ENCODE data around the gene PLCL2.

Gene PLCL2

DNA sequence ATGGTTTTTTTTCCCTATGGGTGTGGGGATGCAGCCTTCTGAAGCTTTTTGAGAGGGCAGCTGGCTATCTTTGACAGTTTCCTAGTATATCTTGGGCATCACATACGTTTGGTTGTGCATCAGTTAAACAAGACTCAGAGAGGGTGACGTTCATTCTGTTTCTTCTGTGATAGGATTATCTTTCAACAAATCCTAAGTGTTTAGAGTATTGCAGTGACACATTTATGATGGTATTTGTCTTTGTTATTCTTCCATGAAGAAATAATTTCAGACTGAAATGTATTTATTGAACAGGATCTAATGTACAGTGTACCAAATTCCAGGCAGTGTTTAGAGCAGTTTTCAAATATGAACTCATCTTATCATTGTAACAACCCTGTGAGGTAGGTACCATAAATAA lies 114.4 kb downstream of the PLCL2 start:
- TF ChIP-seq YY1 (IDR thresholded peaks at IDR 0.05; ENCODE audit: insufficient read depth, insufficient read length) = no peak
- no peak for TF ChIP-seq SUZ12 (IDR thresholded peaks at IDR 0.05; ENCODE audit: extremely low read depth, insufficient read depth, insufficient read length)
- no peak for TF ChIP-seq ZNF274 (IDR thresholded peaks at IDR 0.05; ENCODE audit: low read depth, low read length)
- Histone ChIP-seq H3K4me3 (ENCODE audit: insufficient read length, low read depth) (no peak overlapping the region), H3K4me1 (ENCODE audit: insufficient read depth, insufficient read length) (no peaks in the 10 kb centered on the region), H3K27me3 (ENCODE audit: insufficient read depth, insufficient read length) (peaks cover 64% of the 10 kb centered on the region), H3K36me3 (ENCODE audit: insufficient read depth, insufficient read length, low read length) (no peaks in the 10 kb centered on the region), H3K9ac (ENCODE audit: insufficient read length, low read depth) (no peak overlapping the region), H3K9me3 (ENCODE audit: insufficient read depth, low read length) (0 out of 2 replicates have a peak, but pooled peaks cover 6% of the 10 kb centered on the region)
- no peak for DNase-seq (ENCODE audit: low read depth, low spot score)

DNA sequence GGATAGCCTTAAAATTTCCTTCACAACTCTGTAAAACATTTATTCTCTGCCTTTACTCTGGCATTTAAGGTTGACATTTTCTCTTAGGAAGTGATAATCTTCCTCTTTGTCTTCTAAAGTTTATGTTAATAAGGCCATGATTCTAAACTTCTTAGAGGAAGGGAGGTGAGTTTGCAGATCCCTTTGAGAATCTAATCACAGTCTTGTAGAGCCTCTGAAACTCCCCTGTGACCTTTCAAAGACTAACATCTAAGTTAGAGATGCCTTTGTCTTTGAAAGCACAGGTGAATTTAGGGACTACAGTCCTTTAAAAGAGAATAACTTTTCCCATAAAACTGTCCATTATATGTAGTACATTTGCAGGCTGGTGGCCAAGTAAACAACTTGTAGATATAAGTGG lies 115.1 kb downstream of the PLCL2 start:
- DNase-seq (ENCODE audit: low read depth, low spot score) = peak; percentile 54
- H3K4me3 ChIP-seq (ENCODE audit: insufficient read length, low read depth) = no peak overlapping the region
- peaks cover 64% of the 10 kb centered on the region for H3K27me3 ChIP-seq (ENCODE audit: insufficient read depth, insufficient read length)
- H3K9ac ChIP-seq (ENCODE audit: insufficient read length, low read depth) = no peak overlapping the region
- no peaks in the 10 kb centered on the region for H3K36me3 ChIP-seq (ENCODE audit: insufficient read depth, insufficient read length, low read length)
- H3K4me1 ChIP-seq (ENCODE audit: insufficient read depth, insufficient read length) = no peaks in the 10 kb centered on the region
- TF ChIP-seq YY1 (IDR thresholded peaks at IDR 0.05; ENCODE audit: insufficient read depth, insufficient read length) = no peak
- TF ChIP-seq ZNF274 (IDR thresholded peaks at IDR 0.05; ENCODE audit: low read depth, low read length) = no peak
- no peak for TF ChIP-seq SUZ12 (IDR thresholded peaks at IDR 0.05; ENCODE audit: extremely low read depth, insufficient read depth, insufficient read length)
- 0 out of 2 replicates have a peak, but pooled peaks cover 6% of the 10 kb centered on the region for H3K9me3 ChIP-seq (ENCODE audit: insufficient read depth, low read length)

DNA sequence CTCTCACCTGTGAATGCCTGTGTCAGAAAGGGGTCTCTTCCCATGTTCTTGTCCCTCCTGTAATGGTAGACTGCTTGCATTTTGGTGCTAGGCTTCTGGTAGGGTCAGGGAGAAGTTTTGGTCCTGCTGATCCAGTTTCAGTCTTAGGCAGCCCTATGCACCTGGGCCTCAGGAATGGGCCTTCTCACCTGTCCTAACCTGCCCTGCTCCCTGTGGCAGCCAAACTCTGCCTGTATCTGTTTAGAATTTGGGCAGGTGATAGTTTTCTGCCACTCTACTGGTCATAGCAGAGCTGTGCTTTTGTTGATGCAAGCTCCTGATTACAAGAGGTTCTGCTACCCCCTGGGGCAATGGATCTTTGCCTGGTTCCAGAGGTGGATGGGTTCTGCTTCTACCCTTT lies 118.7 kb downstream of the PLCL2 start:
- Histone ChIP-seq H3K9ac (ENCODE audit: insufficient read length, low read depth) (no peak overlapping the region), H3K27me3 (ENCODE audit: insufficient read depth, insufficient read length) (peaks cover 54% of the 10 kb centered on the region), H3K4me1 (ENCODE audit: insufficient read depth, insufficient read length) (no peaks in the 10 kb centered on the region), H3K36me3 (ENCODE audit: insufficient read depth, insufficient read length, low read length) (no peaks in the 10 kb centered on the region), H3K4me3 (ENCODE audit: insufficient read length, low read depth) (no peak overlapping the region), H3K9me3 (ENCODE audit: insufficient read depth, low read length) (0 out of 2 replicates have a peak, but pooled peaks cover 6% of the 10 kb centered on the region)
- no peak for DNase-seq (ENCODE audit: low read depth, low spot score)
- TF ChIP-seq SUZ12 (IDR thresholded peaks at IDR 0.05; ENCODE audit: extremely low read depth, insufficient read depth, insufficient read length) = no peak
- no peak for TF ChIP-seq ZNF274 (IDR thresholded peaks at IDR 0.05; ENCODE audit: low read depth, low read length)
- TF ChIP-seq YY1 (IDR thresholded peaks at IDR 0.05; ENCODE audit: insufficient read depth, insufficient read length) = no peak

DNA sequence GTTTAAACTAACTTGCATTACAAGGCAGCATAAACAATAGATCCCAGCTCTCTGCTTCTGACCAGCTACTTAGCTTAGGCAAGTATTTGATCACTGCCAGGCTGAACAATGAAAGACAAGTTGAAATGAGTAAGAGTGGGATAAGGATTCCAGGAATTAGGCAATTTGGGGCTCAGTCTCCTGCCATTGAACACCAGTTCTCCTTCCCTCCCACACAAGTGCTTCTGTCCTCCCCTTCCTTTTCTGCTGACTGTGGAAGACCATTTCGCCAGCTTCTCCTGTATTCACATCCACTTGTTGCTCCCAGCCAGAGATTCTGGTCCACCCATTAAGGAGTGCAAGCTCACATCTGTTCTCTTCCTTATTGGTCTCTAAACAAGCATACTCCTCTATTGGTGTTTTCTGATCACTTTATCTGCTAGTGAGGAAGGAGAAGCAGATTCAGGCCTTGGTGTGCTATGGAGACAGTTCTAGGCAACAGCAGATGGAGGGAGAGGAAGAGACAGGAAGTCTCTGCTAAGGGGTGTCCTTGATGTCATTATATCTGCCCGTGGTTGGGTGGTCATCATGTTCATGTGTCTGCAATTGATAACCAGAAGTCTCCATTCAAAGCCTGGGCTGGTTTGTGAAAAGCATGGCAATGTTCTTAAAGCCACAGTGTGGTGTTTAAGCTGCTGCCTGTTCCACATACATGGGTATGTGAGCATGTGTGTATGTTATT lies 121.5 kb downstream of the PLCL2 start:
- H3K27me3 ChIP-seq (ENCODE audit: insufficient read depth, insufficient read length) = peaks cover 30% of the 10 kb centered on the region
- no peaks in the 10 kb centered on the region for H3K4me1 ChIP-seq (ENCODE audit: insufficient read depth, insufficient read length)
- DNase-seq (ENCODE audit: low read depth, low spot score) = no peak
- no peaks in the 10 kb centered on the region for H3K36me3 ChIP-seq (ENCODE audit: insufficient read depth, insufficient read length, low read length)
- H3K9me3 ChIP-seq (ENCODE audit: insufficient read depth, low read length) = 0 out of 2 replicates have a peak, but pooled peaks cover 6% of the 10 kb centered on the region
- no peak for TF ChIP-seq YY1 (IDR thresholded peaks at IDR 0.05; ENCODE audit: insufficient read depth, insufficient read length)
- no peak for TF ChIP-seq SUZ12 (IDR thresholded peaks at IDR 0.05; ENCODE audit: extremely low read depth, insufficient read depth, insufficient read length)
- TF ChIP-seq ZNF274 (IDR thresholded peaks at IDR 0.05; ENCODE audit: low read depth, low read length) = no peak
- H3K4me3 ChIP-seq (ENCODE audit: insufficient read length, low read depth) = no peak overlapping the region
- H3K9ac ChIP-seq (ENCODE audit: insufficient read length, low read depth) = no peak overlapping the region

DNA sequence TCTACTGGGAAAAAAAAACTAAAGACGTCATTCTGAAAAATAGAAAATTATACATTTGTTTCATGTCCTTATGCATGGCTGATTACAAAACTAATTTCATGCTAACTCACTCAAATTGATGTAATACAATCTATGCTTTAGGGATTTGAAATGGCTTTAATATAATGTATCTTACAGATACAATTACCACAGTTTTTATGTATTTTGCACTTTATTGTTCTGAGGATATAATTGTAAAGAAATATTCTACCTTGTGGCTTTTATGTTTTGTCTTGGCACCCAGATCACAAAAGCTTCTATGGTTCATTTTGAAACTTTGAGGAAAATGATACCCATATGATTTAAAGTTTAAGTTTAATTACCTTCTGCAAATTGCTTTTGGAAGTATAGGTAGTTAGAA lies 122.5 kb downstream of the PLCL2 start:
- H3K36me3 ChIP-seq (ENCODE audit: insufficient read depth, insufficient read length, low read length) = no peaks in the 10 kb centered on the region
- no peak for DNase-seq (ENCODE audit: low read depth, low spot score)
- peaks cover 20% of the 10 kb centered on the region for H3K27me3 ChIP-seq (ENCODE audit: insufficient read depth, insufficient read length)
- H3K9ac ChIP-seq (ENCODE audit: insufficient read length, low read depth) = no peak overlapping the region
- H3K9me3 ChIP-seq (ENCODE audit: insufficient read depth, low read length) = no peaks in the 10 kb centered on the region
- H3K4me1 ChIP-seq (ENCODE audit: insufficient read depth, insufficient read length) = no peaks in the 10 kb centered on the region
- TF ChIP-seq ZNF274 (IDR thresholded peaks at IDR 0.05; ENCODE audit: low read depth, low read length) = no peak
- no peak overlapping the region for H3K4me3 ChIP-seq (ENCODE audit: insufficient read length, low read depth)

DNA sequence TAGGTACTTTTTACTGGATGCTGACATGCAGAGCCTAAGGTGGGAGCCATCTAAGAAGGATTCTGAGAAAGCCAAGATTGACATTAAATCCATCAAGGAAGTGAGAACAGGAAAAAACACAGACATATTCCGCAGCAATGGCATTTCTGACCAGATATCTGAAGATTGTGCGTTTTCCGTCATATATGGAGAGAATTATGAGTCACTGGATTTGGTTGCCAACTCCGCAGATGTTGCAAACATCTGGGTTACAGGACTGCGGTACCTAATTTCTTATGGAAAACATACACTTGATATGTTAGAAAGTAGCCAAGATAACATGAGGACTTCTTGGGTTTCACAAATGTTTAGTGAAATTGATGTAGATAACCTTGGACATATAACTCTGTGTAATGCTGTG lies 125.1 kb downstream of the PLCL2 start:
- no peak overlapping the region for H3K4me3 ChIP-seq (ENCODE audit: insufficient read length, low read depth)
- H3K9ac ChIP-seq (ENCODE audit: insufficient read length, low read depth) = no peak overlapping the region
- H3K36me3 ChIP-seq (ENCODE audit: insufficient read depth, insufficient read length, low read length) = no peaks in the 10 kb centered on the region
- no peaks in the 10 kb centered on the region for H3K9me3 ChIP-seq (ENCODE audit: insufficient read depth, low read length)
- TF ChIP-seq YY1 (IDR thresholded peaks at IDR 0.05; ENCODE audit: insufficient read depth, insufficient read length) (no peak), SUZ12 (IDR thresholded peaks at IDR 0.05; ENCODE audit: extremely low read depth, insufficient read depth, insufficient read length) (no peak)
- H3K4me1 ChIP-seq (ENCODE audit: insufficient read depth, insufficient read length) = no peaks in the 10 kb centered on the region
- DNase-seq (ENCODE audit: low read depth, low spot score) = no peak
- peaks cover 6% of the 10 kb centered on the region for H3K27me3 ChIP-seq (ENCODE audit: insufficient read depth, insufficient read length)

DNA sequence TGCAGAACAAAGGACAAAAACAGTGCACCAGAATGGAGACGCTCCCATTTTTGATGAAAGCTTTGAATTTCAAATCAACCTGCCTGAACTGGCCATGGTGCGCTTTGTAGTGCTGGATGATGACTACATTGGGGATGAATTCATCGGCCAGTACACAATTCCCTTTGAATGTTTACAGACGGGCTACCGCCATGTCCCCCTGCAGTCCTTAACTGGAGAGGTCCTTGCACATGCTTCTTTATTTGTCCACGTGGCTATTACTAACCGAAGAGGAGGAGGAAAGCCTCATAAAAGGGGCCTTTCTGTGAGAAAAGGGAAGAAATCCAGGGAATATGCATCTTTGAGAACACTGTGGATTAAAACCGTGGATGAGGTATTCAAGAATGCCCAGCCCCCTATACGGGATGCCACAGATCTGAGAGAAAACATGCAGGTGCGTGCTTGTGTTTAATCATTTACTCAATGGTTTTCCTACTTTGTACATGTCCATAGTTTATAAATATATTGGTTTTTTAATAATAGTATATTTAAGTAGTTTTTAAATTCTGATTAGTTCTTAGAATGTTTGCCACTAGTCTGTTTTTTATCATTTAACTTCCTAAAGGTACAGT lies 127.1 kb downstream of the PLCL2 start:
- Histone ChIP-seq H3K27me3 (ENCODE audit: insufficient read depth, insufficient read length) (no peaks in the 10 kb centered on the region), H3K4me1 (ENCODE audit: insufficient read depth, insufficient read length) (no peaks in the 10 kb centered on the region), H3K9ac (ENCODE audit: insufficient read length, low read depth) (no peak overlapping the region), H3K4me3 (ENCODE audit: insufficient read length, low read depth) (no peak overlapping the region), H3K9me3 (ENCODE audit: insufficient read depth, low read length) (no peaks in the 10 kb centered on the region), H3K36me3 (ENCODE audit: insufficient read depth, insufficient read length, low read length) (no peaks in the 10 kb centered on the region)
- no peak for TF ChIP-seq ZNF274 (IDR thresholded peaks at IDR 0.05; ENCODE audit: low read depth, low read length)
- TF ChIP-seq SUZ12 (IDR thresholded peaks at IDR 0.05; ENCODE audit: extremely low read depth, insufficient read depth, insufficient read length) = no peak
- no peak for TF ChIP-seq YY1 (IDR thresholded peaks at IDR 0.05; ENCODE audit: insufficient read depth, insufficient read length)
- no peak for DNase-seq (ENCODE audit: low read depth, low spot score)
